Anterior cingulate cortex (tissue), 58 donors: ENCODE data around the gene RPLP2.

Experiments
- DNase-seq, 58 donors: peaks; one replicate each; lab custom pipeline; 2025; lab: John Stamatoyannopoulos, UW

The RPLP2 gene

GRCh38 chr11:819943-820649 lies 10.3 kb downstream of the RPLP2 start:
- peak in 43 of 58 donors; percentile 32 to 75 (median 59) for DNase-seq

GRCh38 chr11:820655-821511 lies 11.1 kb downstream of the RPLP2 start:
- DNase-seq: peak in 16 of 58 donors; percentile 20 to 79 (median 38)

GRCh38 chr11:821512-822371 lies 12.0 kb downstream of the RPLP2 start:
- DNase-seq: peak in 9 of 58 donors; percentile 20 to 46 (median 31)

GRCh38 chr11:823441-824291 lies 13.9 kb downstream of the RPLP2 start:
- DNase-seq: no peak

GRCh38 chr11:824292-824880 lies 14.6 kb downstream of the RPLP2 start:
- peak in 27 of 58 donors; percentile 19 to 67 (median 38) for DNase-seq

GRCh38 chr11:824942-825341 lies 15.2 kb downstream of the RPLP2 start:
- no peak for DNase-seq

GRCh38 chr11:825366-826226 lies 15.8 kb downstream of the RPLP2 start:
- no peak for DNase-seq

- DNase-seq: no peak
Measured at GRCh38 chr11:826227-826621, 16.5 kb downstream of the RPLP2 start.

GRCh38 chr11:826836-827145 lies 17.0 kb downstream of the RPLP2 start:
- DNase-seq: no peak

- no peak for DNase-seq
Measured at GRCh38 chr11:827146-827896, 17.6 kb downstream of the RPLP2 start.

GRCh38 chr11:827897-828192 lies 18.1 kb downstream of the RPLP2 start, which contains the start of gene CRACR2B:
Gene CRACR2B, plus strand, starts transcription at chr11:827919. Its CDS starts 689 bp downstream, at chr11:828608.
- DNase-seq: no peak

- no peak for DNase-seq
Measured at GRCh38 chr11:828506-829175, 18.9 kb downstream of the RPLP2 start.

- no peak for DNase-seq
Measured at GRCh38 chr11:829176-829846, 19.5 kb downstream of the RPLP2 start.

GRCh38 chr11:829847-830294 lies 20.1 kb downstream of the RPLP2 start:
- no peak for DNase-seq

GRCh38 chr11:830295-831117 lies 20.7 kb downstream of the RPLP2 start:
- peak in 9 of 58 donors; percentile 26 to 48 (median 35) for DNase-seq
